ENCODE results near the gene CHD1L.

Gene CHD1L

GRCh38 chr1:147202576-147202975 is 39.9 kb upstream of the CHD1L start:
- H3K9me2 ChIP-seq (replicated peaks; ENCODE audit: insufficient read depth, low read length): no peaks in the 10 kb centered on the region
- no peaks in the 10 kb centered on the region for H3K79me2 ChIP-seq (ENCODE audit: low read length)
- no peak overlapping the region for H3K27ac ChIP-seq (ENCODE audit: low read length)
- no peaks in the 10 kb centered on the region for H3K36me3 ChIP-seq (replicated peaks; ENCODE audit: insufficient read depth, low read length)
- no peak for DNase-seq
- H3K4me2 ChIP-seq (ENCODE audit: low read depth, low read length): no peak overlapping the region
- no peaks in the 10 kb centered on the region for H3K4me1 ChIP-seq (ENCODE audit: low read length)
- no peak overlapping the region for H3K9ac ChIP-seq (ENCODE audit: low read length)
- TF ChIP-seq EZH2 (optimal IDR thresholded peaks at IDR 0.05; ENCODE audit: low read depth, low read length) (no peak), EZH2phosphoT487 (IDR thresholded peaks at IDR 0.05; ENCODE audit: low read length) (no peak), CTCF (IDR thresholded peaks at IDR 0.05; ENCODE audit: low read length) (no peak)
- no peak overlapping the region for H2AFZ ChIP-seq (ENCODE audit: low read length)
- no peaks in the 10 kb centered on the region for H4K20me1 ChIP-seq (ENCODE audit: insufficient read depth, low read length)
- no peaks in the 10 kb centered on the region for H3K27me3 ChIP-seq (replicated peaks; ENCODE audit: insufficient read depth, low read length)
- H3K4me3 ChIP-seq (ENCODE audit: low read length): no peak overlapping the region
- H3K9me3 ChIP-seq (replicated peaks; ENCODE audit: insufficient read depth, low read length): no peaks in the 10 kb centered on the region
- no peaks in the 10 kb centered on the region for H3F3A ChIP-seq (ENCODE audit: insufficient read depth, low read length)

GRCh38 chr1:147204080-147204479 is 38.4 kb upstream of the CHD1L start:
- no peaks in the 10 kb centered on the region for H3K9me2 ChIP-seq (replicated peaks; ENCODE audit: insufficient read depth, low read length)
- TF ChIP-seq CTCF (IDR thresholded peaks at IDR 0.05; ENCODE audit: low read length) (no peak), EZH2phosphoT487 (IDR thresholded peaks at IDR 0.05; ENCODE audit: low read length) (no peak), EZH2 (optimal IDR thresholded peaks at IDR 0.05; ENCODE audit: low read depth, low read length) (no peak)
- H3F3A ChIP-seq (ENCODE audit: insufficient read depth, low read length): no peaks in the 10 kb centered on the region
- no peaks in the 10 kb centered on the region for H3K36me3 ChIP-seq (replicated peaks; ENCODE audit: insufficient read depth, low read length)
- H3K27ac ChIP-seq (ENCODE audit: low read length): no peak overlapping the region
- no peaks in the 10 kb centered on the region for H3K79me2 ChIP-seq (ENCODE audit: low read length)
- no peak overlapping the region for H3K4me3 ChIP-seq (ENCODE audit: low read length)
- no peak overlapping the region for H3K4me2 ChIP-seq (ENCODE audit: low read depth, low read length)
- no peaks in the 10 kb centered on the region for H3K27me3 ChIP-seq (replicated peaks; ENCODE audit: insufficient read depth, low read length)
- no peak overlapping the region for H3K9ac ChIP-seq (ENCODE audit: low read length)
- no peak for DNase-seq
- no peaks in the 10 kb centered on the region for H3K9me3 ChIP-seq (replicated peaks; ENCODE audit: insufficient read depth, low read length)
- H3K4me1 ChIP-seq (ENCODE audit: low read length): no peaks in the 10 kb centered on the region
- no peak overlapping the region for H2AFZ ChIP-seq (ENCODE audit: low read length)
- no peaks in the 10 kb centered on the region for H4K20me1 ChIP-seq (ENCODE audit: insufficient read depth, low read length)

GRCh38 chr1:147207192-147207591 is 35.3 kb upstream of the CHD1L start:
- H3K79me2 ChIP-seq (ENCODE audit: low read length): no peaks in the 10 kb centered on the region
- no peak overlapping the region for H3K4me2 ChIP-seq (ENCODE audit: low read depth, low read length)
- H3K36me3 ChIP-seq (replicated peaks; ENCODE audit: insufficient read depth, low read length): no peaks in the 10 kb centered on the region
- DNase-seq: no peak
- H3F3A ChIP-seq (ENCODE audit: insufficient read depth, low read length): no peaks in the 10 kb centered on the region
- H3K4me1 ChIP-seq (ENCODE audit: low read length): no peaks in the 10 kb centered on the region
- no peaks in the 10 kb centered on the region for H3K9me2 ChIP-seq (replicated peaks; ENCODE audit: insufficient read depth, low read length)
- no peak overlapping the region for H2AFZ ChIP-seq (ENCODE audit: low read length)
- TF ChIP-seq EZH2phosphoT487 (IDR thresholded peaks at IDR 0.05; ENCODE audit: low read length) (no peak), CTCF (IDR thresholded peaks at IDR 0.05; ENCODE audit: low read length) (no peak), EZH2 (optimal IDR thresholded peaks at IDR 0.05; ENCODE audit: low read depth, low read length) (no peak)
- H3K9me3 ChIP-seq (replicated peaks; ENCODE audit: insufficient read depth, low read length): no peaks in the 10 kb centered on the region
- H3K27me3 ChIP-seq (replicated peaks; ENCODE audit: insufficient read depth, low read length): no peaks in the 10 kb centered on the region
- no peaks in the 10 kb centered on the region for H4K20me1 ChIP-seq (ENCODE audit: insufficient read depth, low read length)
- no peak overlapping the region for H3K9ac ChIP-seq (ENCODE audit: low read length)
- no peak overlapping the region for H3K4me3 ChIP-seq (ENCODE audit: low read length)
- H3K27ac ChIP-seq (ENCODE audit: low read length): no peak overlapping the region

All from MM.1S (cell line).